Ovary (tissue), 3 donors: Measurements from ENCODE around the gene SYT2.
"Not testable (repeated sequence)": the region's sequence is repeated elsewhere in the genome, so short reads cannot be mapped to it uniquely, and the experiment has no call there.

Experiments
- EP300 ChIP-seq: sonication (generic); formaldehyde crosslinking; IDR thresholded peaks from one replicate; pipeline ENCODE4 v1.6.1; 2017; ENCODE audit warnings: antibody characterized with exemption
- POLR2A ChIP-seq: fragments of 450-650 bp; IDR thresholded peaks from one replicate; pipeline ENCODE4 v1.6.1; 2017; ENCODE audit warnings: antibody characterized with exemption, mild to moderate bottlenecking, moderate library complexity
- TF ChIP-seq, protein P1 (sequence below), 3 donors: fragments of 450-650 bp in 2 of 3; fragments of 200-600 bp in 1 of 3; IDR thresholded peaks; one replicate each; pipeline versions ENCODE4 v1.5.1 to v1.8.0; 2016 to 2022; ENCODE audit warnings: antibody characterized with exemption in 3 of 3, mild to moderate bottlenecking in 1 of 3
- donor health status: DM: no; HTN: no; CAD: no.

GRCh38 chr1:202553078-202553477, 157.2 kb downstream of the SYT2 start:
- TF ChIP-seq, protein P1, sequence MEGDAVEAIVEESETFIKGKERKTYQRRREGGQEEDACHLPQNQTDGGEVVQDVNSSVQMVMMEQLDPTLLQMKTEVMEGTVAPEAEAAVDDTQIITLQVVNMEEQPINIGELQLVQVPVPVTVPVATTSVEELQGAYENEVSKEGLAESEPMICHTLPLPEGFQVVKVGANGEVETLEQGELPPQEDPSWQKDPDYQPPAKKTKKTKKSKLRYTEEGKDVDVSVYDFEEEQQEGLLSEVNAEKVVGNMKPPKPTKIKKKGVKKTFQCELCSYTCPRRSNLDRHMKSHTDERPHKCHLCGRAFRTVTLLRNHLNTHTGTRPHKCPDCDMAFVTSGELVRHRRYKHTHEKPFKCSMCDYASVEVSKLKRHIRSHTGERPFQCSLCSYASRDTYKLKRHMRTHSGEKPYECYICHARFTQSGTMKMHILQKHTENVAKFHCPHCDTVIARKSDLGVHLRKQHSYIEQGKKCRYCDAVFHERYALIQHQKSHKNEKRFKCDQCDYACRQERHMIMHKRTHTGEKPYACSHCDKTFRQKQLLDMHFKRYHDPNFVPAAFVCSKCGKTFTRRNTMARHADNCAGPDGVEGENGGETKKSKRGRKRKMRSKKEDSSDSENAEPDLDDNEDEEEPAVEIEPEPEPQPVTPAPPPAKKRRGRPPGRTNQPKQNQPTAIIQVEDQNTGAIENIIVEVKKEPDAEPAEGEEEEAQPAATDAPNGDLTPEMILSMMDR (IDR thresholded peaks at IDR 0.05): not testable (repeated sequence)
- not testable (repeated sequence) for TF ChIP-seq EP300, POLR2A
